ACHN (cell line): ENCODE data around the gene ZNF468.
"Not testable (repeated sequence)": the region's sequence is repeated elsewhere in the genome, so short reads cannot be mapped to it uniquely, and the experiment has no call there.

Experiments used
- DNase-seq: peaks from one replicate; pipeline ENCODE4 v3.0.0-alpha.2; 2015
- in situ Hi-C: cut with HindIII; loops from 2 replicates; pipeline ENCODE4 v1.10.0; 2017; ENCODE audit warnings: low sequenced_read_pairs, low pct_ligation_motif_present, low pct_unique_long_range_greater_than_20kb

ZNF468 gene

GRCh38 chr19:52857378-52858191 is at the start of gene ZNF468:
Gene ZNF468 (minus strand): TSS chr19:52857619. CDS start chr19:52854272, 3,347 bp downstream.
- in situ Hi-C loops, DNase-seq: not testable (repeated sequence)

GRCh38 chr19:52904052-52904780 is 46.8 kb upstream of the ZNF468 start:
- DNase-seq, in situ Hi-C loops: not testable (repeated sequence)

- in situ Hi-C loops: no loop called here
- no peak for DNase-seq
These were observed 44.4 kb upstream of the ZNF468 start for GRCh38 chr19:52901842-52902241.

GRCh38 chr19:52898596-52898995 is 41.2 kb upstream of the ZNF468 start:
- in situ Hi-C loops, DNase-seq: not testable (repeated sequence)

- DNase-seq: no peak
- in situ Hi-C loops: no loop called here
These were observed 40.7 kb upstream of the ZNF468 start for GRCh38 chr19:52898101-52898500.

GRCh38 chr19:52897138-52897935 is 39.9 kb upstream of the ZNF468 start, which contains the start of gene ZNF320:
Gene ZNF320 (minus strand): TSS chr19:52897635. CDS start chr19:52890255, 7,380 bp downstream.
- in situ Hi-C loops: no loop called here
- no peak for DNase-seq

- in situ Hi-C loops: no loop called here
- DNase-seq: no peak
These were observed 39.2 kb upstream of the ZNF468 start for GRCh38 chr19:52896431-52897137.

- in situ Hi-C loops: no loop called here
- DNase-seq: no peak
These were observed 33.9 kb upstream of the ZNF468 start for GRCh38 chr19:52891336-52891735.

- in situ Hi-C loops: no loop called here
- no peak for DNase-seq
These were observed 32.5 kb upstream of the ZNF468 start for GRCh38 chr19:52889931-52890330.

GRCh38 chr19:52889076-52889475 is 31.7 kb upstream of the ZNF468 start:
- in situ Hi-C loops: no loop called here
- no peak for DNase-seq

- DNase-seq: no peak
- in situ Hi-C loops: no loop called here
These were observed 23.5 kb upstream of the ZNF468 start for GRCh38 chr19:52880895-52881389.

GRCh38 chr19:52872996-52873395 is 15.6 kb upstream of the ZNF468 start:
- DNase-seq, in situ Hi-C loops: not testable (repeated sequence)

- DNase-seq: no peak
- in situ Hi-C loops: no loop called here
These were observed 14.0 kb upstream of the ZNF468 start for GRCh38 chr19:52871466-52871865.

GRCh38 chr19:52868031-52868430 is 10.6 kb upstream of the ZNF468 start:
- in situ Hi-C loops: not testable (repeated sequence)

GRCh38 chr19:52856540-52857377 is 660 bp downstream of the ZNF468 start:
- in situ Hi-C loops, DNase-seq: not testable (repeated sequence)

More at GRCh38 chr19:52868031-52868430, 10.6 kb upstream of the ZNF468 start:
- DNase-seq: not testable (repeated sequence)

- in situ Hi-C loops, DNase-seq: not testable (repeated sequence)
These were observed 10.1 kb downstream of the ZNF468 start for GRCh38 chr19:52847352-52847751.

- in situ Hi-C loops, DNase-seq: not testable (repeated sequence)
These were observed 16.5 kb downstream of the ZNF468 start for GRCh38 chr19:52840825-52841465.
